HEK293 (cell line): Measurements from ENCODE around the gene DTL.

Source experiments
- CTCF ChIA-PET: fragments of 350-600 bp; formaldehyde crosslinking; extraction: SDS; loops from one replicate; lab custom pipeline; 2021; ENCODE audit warnings: antibody characterized with exemption; lab: Yijun Ruan, JAX
- POLR2A ChIA-PET: fragments of 300-600 bp; formaldehyde crosslinking; extraction: SDS; loops from one replicate; lab custom pipeline; 2020; ENCODE audit warnings: antibody characterized with exemption, inconsistent platforms; lab: Yijun Ruan, JAX
- H3K27ac ChIP-seq: fragments of 200-500 bp; sonication (Bioruptor generic); 2 replicates; pipeline ENCODE4 v1.5.1; 2014; ENCODE audit warnings: low read depth, low read length, control low read depth, inconsistent platforms; ENCODE audit errors: extremely low read depth
- H3K36me3 ChIP-seq, 2 experiments: fragments of 200-500 bp in 1 of 2; sonication (Bioruptor generic) in 1 of 2; 1 replicate in 1 of 2; 2 replicates in 1 of 2; pipeline ENCODE4 v1.5.1; 2014 to 2017; ENCODE audit warnings: inconsistent platforms in 2 of 2, low read length in 2 of 2; ENCODE audit not compliant: control insufficient read depth in 2 of 2, insufficient read depth in 1 of 2
- H3K4me1 ChIP-seq: fragments of 200-500 bp; sonication (Bioruptor generic); 2 replicates; pipeline ENCODE4 v1.5.1; 2014; ENCODE audit warnings: mild to moderate bottlenecking, low read length, inconsistent platforms; ENCODE audit not compliant: control insufficient read depth, insufficient read depth
- H3K4me3 ChIP-seq: 2 replicates; pipeline ENCODE4 v1.5.1; 2011; ENCODE audit warnings: low read depth, mild to moderate bottlenecking, control low read depth, low read length, moderate library complexity
- H3K9me3 ChIP-seq: fragments of 200-500 bp; sonication (Bioruptor generic); 2 replicates; pipeline ENCODE4 v1.5.1; 2014; ENCODE audit warnings: low read depth, low read length, inconsistent platforms; ENCODE audit not compliant: control insufficient read depth, insufficient read depth
- AEBP2 ChIP-seq: fragments of 450-650 bp; formaldehyde crosslinking; IDR thresholded peaks from 2 replicates; pipeline ENCODE4 v1.5.1; 2016; ENCODE audit warnings: missing biosample characterization, missing genetic modification characterization, borderline replicate concordance
- BCL11A ChIP-seq: fragments of 450-650 bp; formaldehyde crosslinking; IDR thresholded peaks from 2 replicates; pipeline ENCODE4 v1.5.1; 2016; ENCODE audit warnings: low read depth, missing biosample characterization, missing genetic modification characterization
- HOXD13 ChIP-seq: sonication (generic); formaldehyde crosslinking; IDR thresholded peaks from 2 replicates; pipeline ENCODE4 v1.8.0; 2022; ENCODE audit warnings: missing genetic modification reagents, borderline replicate concordance
- KLF16 ChIP-seq: fragments of 450-650 bp; formaldehyde crosslinking; IDR thresholded peaks from 2 replicates; pipeline ENCODE4 v1.5.1; 2017; ENCODE audit warnings: missing biosample characterization, missing genetic modification characterization
- MYNN ChIP-seq: fragments of 450-650 bp; formaldehyde crosslinking; IDR thresholded peaks from 2 replicates; pipeline ENCODE4 v1.5.1; 2016; ENCODE audit warnings: missing biosample characterization, missing genetic modification characterization, borderline replicate concordance
- MZF1 ChIP-seq: fragments of 450-650 bp; formaldehyde crosslinking; IDR thresholded peaks from 2 replicates; pipeline ENCODE4 v1.5.1; 2017; ENCODE audit warnings: missing biosample characterization, missing genetic modification characterization, borderline replicate concordance
- RBAK ChIP-seq: fragments of 450-650 bp; formaldehyde crosslinking; IDR thresholded peaks from 2 replicates; pipeline ENCODE4 v1.5.1; 2016; ENCODE audit warnings: missing biosample characterization, missing genetic modification characterization
- SALL2 ChIP-seq: fragments of 450-650 bp; formaldehyde crosslinking; IDR thresholded peaks from 2 replicates; pipeline ENCODE4 v1.5.0; 2017; ENCODE audit warnings: missing biosample characterization, mild to moderate bottlenecking, missing genetic modification characterization, borderline replicate concordance
- SCRT1 ChIP-seq: fragments of 450-650 bp; formaldehyde crosslinking; IDR thresholded peaks from 2 replicates; pipeline ENCODE4 v1.5.1; 2016; ENCODE audit warnings: missing biosample characterization, missing genetic modification characterization, borderline replicate concordance
- TRIM28 ChIP-seq: IDR thresholded peaks from 2 replicates; pipeline ENCODE4 v1.6.1; 2011; ENCODE audit warnings: low read length, control low read depth, borderline replicate concordance
- WT1 ChIP-seq: fragments of 450-650 bp; formaldehyde crosslinking; IDR thresholded peaks from 2 replicates; pipeline ENCODE4 v1.5.1; 2016; ENCODE audit warnings: missing biosample characterization, missing genetic modification characterization
- ZBTB1 ChIP-seq: fragments of 450-650 bp; formaldehyde crosslinking; IDR thresholded peaks from 2 replicates; pipeline ENCODE4 v1.5.1; 2016; ENCODE audit warnings: missing biosample characterization, missing genetic modification characterization
- ZBTB8A ChIP-seq: fragments of 450-650 bp; formaldehyde crosslinking; IDR thresholded peaks from 2 replicates; pipeline ENCODE4 v1.5.1; 2016; ENCODE audit warnings: missing biosample characterization, missing genetic modification characterization
- ZFP37 ChIP-seq: fragments of 450-650 bp; formaldehyde crosslinking; IDR thresholded peaks from 2 replicates; pipeline ENCODE4 v1.5.1; 2016; ENCODE audit warnings: missing biosample characterization, missing genetic modification characterization
- ZNF112 ChIP-seq: fragments of 450-650 bp; formaldehyde crosslinking; IDR thresholded peaks from 2 replicates; pipeline ENCODE4 v1.5.0; 2017; ENCODE audit warnings: missing biosample characterization, missing genetic modification characterization
- ZNF2 ChIP-seq: fragments of 450-650 bp; formaldehyde crosslinking; IDR thresholded peaks from 2 replicates; pipeline ENCODE4 v1.5.1; 2016; ENCODE audit warnings: missing biosample characterization, missing genetic modification characterization
- ZNF266 ChIP-seq: fragments of 450-650 bp; formaldehyde crosslinking; IDR thresholded peaks from 2 replicates; pipeline ENCODE4 v1.5.1; 2016; ENCODE audit warnings: missing biosample characterization, missing genetic modification characterization, low read depth
- ZNF394 ChIP-seq: fragments of 450-650 bp; formaldehyde crosslinking; IDR thresholded peaks from 2 replicates; pipeline ENCODE4 v1.5.1; 2016; ENCODE audit warnings: missing biosample characterization, missing genetic modification characterization, mild to moderate bottlenecking, moderate library complexity, borderline replicate concordance
- ZNF530 ChIP-seq: fragments of 450-650 bp; formaldehyde crosslinking; IDR thresholded peaks from 2 replicates; pipeline ENCODE4 v1.5.1; 2016; ENCODE audit warnings: low read depth, missing biosample characterization, missing genetic modification characterization
- ZNF600 ChIP-seq: fragments of 450-650 bp; formaldehyde crosslinking; IDR thresholded peaks from 2 replicates; pipeline ENCODE4 v1.5.1; 2016; ENCODE audit warnings: missing biosample characterization, missing genetic modification characterization
- ZNF610 ChIP-seq: fragments of 450-650 bp; formaldehyde crosslinking; IDR thresholded peaks from 2 replicates; pipeline ENCODE4 v1.5.1; 2016; ENCODE audit warnings: missing biosample characterization, missing genetic modification characterization, borderline replicate concordance
- ZNF623 ChIP-seq: fragments of 450-650 bp; formaldehyde crosslinking; IDR thresholded peaks from 2 replicates; pipeline ENCODE4 v1.5.1; 2016; ENCODE audit warnings: missing biosample characterization, missing genetic modification characterization
- ZNF776 ChIP-seq: fragments of 450-650 bp; formaldehyde crosslinking; IDR thresholded peaks from 2 replicates; pipeline ENCODE4 v1.5.0; 2017; ENCODE audit warnings: missing biosample characterization, missing genetic modification characterization, borderline replicate concordance
- ZNF792 ChIP-seq: fragments of 450-650 bp; formaldehyde crosslinking; IDR thresholded peaks from 2 replicates; pipeline ENCODE4 v1.5.1; 2016; ENCODE audit warnings: missing biosample characterization, missing genetic modification characterization
- ZSCAN18 ChIP-seq: fragments of 450-650 bp; formaldehyde crosslinking; IDR thresholded peaks from 2 replicates; pipeline ENCODE4 v1.5.1; 2016; ENCODE audit warnings: missing biosample characterization, missing genetic modification characterization
- ZSCAN5A ChIP-seq: fragments of 450-650 bp; formaldehyde crosslinking; IDR thresholded peaks from 2 replicates; pipeline ENCODE4 v1.5.1; 2016; ENCODE audit warnings: missing biosample characterization, missing genetic modification characterization
- ZXDB ChIP-seq: fragments of 450-650 bp; formaldehyde crosslinking; IDR thresholded peaks from 2 replicates; pipeline ENCODE4 v1.5.1; 2016; ENCODE audit warnings: missing biosample characterization, missing genetic modification characterization
- TF ChIP-seq, protein P1 (sequence below): fragments of 450-650 bp; formaldehyde crosslinking; IDR thresholded peaks from 2 replicates; pipeline ENCODE4 v1.5.1; 2016; ENCODE audit warnings: missing biosample characterization, missing genetic modification characterization, low read depth
- TF ChIP-seq, protein P2 (sequence below): fragments of 450-650 bp; formaldehyde crosslinking; IDR thresholded peaks from 2 replicates; pipeline ENCODE4 v1.5.1; 2016; ENCODE audit warnings: missing biosample characterization, missing genetic modification characterization

The DTL gene

DNA sequence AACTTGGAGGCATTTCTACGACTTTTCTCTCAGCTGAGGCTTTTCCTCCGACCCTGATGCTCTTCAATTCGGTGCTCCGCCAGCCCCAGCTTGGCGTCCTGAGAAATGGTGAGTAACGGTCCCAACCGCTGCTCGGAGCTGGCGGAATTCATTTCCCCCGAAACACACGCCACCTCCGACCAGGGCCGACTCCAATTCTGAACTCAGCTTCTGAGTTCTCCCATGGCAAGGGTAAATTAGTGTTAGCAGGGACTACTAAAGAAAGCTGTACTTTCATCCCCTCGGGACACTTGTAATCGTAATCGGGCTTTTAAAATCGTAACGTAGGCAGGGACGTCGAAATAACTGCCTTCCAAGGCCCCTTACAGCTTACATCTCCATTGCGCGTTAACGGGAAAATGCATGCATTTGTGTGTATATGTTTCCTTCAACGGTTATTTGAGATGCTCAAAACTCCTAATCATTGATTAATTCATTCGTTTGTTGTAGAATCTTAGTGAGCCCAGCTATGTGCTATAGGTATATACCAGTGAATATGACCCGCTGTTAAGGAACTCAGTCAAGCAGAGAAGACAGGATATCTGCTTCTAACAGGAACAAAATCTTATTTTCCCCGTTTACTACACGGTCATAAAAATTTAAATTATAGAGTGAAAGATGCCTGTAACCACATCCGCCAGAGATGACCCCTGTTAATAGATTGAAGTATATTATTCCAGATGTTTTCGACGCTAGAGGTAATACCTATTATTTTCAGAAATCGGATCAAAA, 472 bp downstream of the DTL start (continued):
- TF ChIP-seq ZNF2 (tag by site-specific recombination) (peak; percentile 17; the same call in 1 of the 2 replicates), WT1 (peak; percentile 10; the same call in 1 of the 2 replicates), SCRT1 (tag by site-specific recombination) (no peak), ZXDB (tag by site-specific recombination) (no peak; the same call in 1 of the 2 replicates), ZNF610 (tag by site-specific recombination) (no peak), TRIM28 (0 out of 2 replicates have a peak, but pooled peaks have one; percentile 43), ZNF394 (tag by site-specific recombination) (no peak), ZFP37 (tag by site-specific recombination) (peak; percentile 58; the same call in 1 of the 2 replicates), ZNF530 (tag by site-specific recombination) (no peak), KLF16 (tag by site-specific recombination) (peak; percentile 31; the same call in 1 of the 2 replicates), ZNF600 (tag by site-specific recombination) (0 out of 2 replicates have a peak, but pooled peaks have one; percentile 9)
- TF ChIP-seq, protein P1, sequence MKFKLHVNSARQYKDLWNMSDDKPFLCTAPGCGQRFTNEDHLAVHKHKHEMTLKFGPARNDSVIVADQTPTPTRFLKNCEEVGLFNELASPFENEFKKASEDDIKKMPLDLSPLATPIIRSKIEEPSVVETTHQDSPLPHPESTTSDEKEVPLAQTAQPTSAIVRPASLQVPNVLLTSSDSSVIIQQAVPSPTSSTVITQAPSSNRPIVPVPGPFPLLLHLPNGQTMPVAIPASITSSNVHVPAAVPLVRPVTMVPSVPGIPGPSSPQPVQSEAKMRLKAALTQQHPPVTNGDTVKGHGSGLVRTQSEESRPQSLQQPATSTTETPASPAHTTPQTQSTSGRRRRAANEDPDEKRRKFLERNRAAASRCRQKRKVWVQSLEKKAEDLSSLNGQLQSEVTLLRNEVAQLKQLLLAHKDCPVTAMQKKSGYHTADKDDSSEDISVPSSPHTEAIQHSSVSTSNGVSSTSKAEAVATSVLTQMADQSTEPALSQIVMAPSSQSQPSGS (tag by site-specific recombination): peak; percentile 1
- TF ChIP-seq, protein P2, sequence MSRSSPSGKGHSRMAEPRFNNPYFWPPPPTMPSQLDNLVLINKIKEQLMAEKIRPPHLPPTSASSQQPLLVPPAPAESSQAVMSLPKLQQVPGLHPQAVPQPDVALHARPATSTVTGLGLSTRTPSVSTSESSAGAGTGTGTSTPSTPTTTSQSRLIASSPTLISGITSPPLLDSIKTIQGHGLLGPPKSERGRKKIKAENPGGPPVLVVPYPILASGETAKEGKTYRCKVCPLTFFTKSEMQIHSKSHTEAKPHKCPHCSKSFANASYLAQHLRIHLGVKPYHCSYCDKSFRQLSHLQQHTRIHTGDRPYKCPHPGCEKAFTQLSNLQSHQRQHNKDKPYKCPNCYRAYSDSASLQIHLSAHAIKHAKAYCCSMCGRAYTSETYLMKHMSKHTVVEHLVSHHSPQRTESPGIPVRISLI: no peak

- ChIA-PET POLR2A (no interaction called here), CTCF (interaction anchor here (0.5 to 1.3 kb wide), 4 partner anchors 33 to 359 kb away, joined by 3 read pairs; no protein-coding TSS in a partner anchor)
- H3K36me3 ChIP-seq: peaks cover 3 to 38% of the 10 kb centered on the region in 2 experiments; a peak in 1 of 3 replicates
- no peak overlapping the region for H3K27ac ChIP-seq
- peaks cover 3% of the 10 kb centered on the region; the same call in 1 of the 2 replicates for H3K4me1 ChIP-seq
- TF ChIP-seq ZNF112 (tag by site-specific recombination) (no peak), ZSCAN18 (tag by site-specific recombination) (no peak), MYNN (tag by site-specific recombination) (no peak), AEBP2 (tag by site-specific recombination) (no peak), ZNF776 (tag by site-specific recombination) (no peak), MZF1 (tag by site-specific recombination) (no peak), SALL2 (tag by site-specific recombination) (no peak), BCL11A (tag by site-specific recombination) (no peak), ZNF623 (tag by site-specific recombination) (no peak), RBAK (tag by site-specific recombination) (no peak), ZNF530 (tag by site-specific recombination) (no peak), ZBTB8A (tag by site-specific recombination) (no peak), ZNF792 (tag by site-specific recombination) (no peak), ZBTB1 (tag by site-specific recombination) (no peak), ZSCAN5A (tag by site-specific recombination) (no peak), HOXD13 (no peak), ZNF2 (tag by site-specific recombination) (no peak), ZNF266 (tag by site-specific recombination) (no peak)
- no peaks in the 10 kb centered on the region for H3K9me3 ChIP-seq
- no peak overlapping the region for H3K4me3 ChIP-seq
Measured at GRCh38 chr1:212037900-212038299, 2.4 kb downstream of the DTL start.
